GM21526 (cell line): ENCODE data around the gene IL2RA.
"Not testable (repeated sequence)": the region's sequence is repeated elsewhere in the genome, so short reads cannot be mapped to it uniquely, and the experiment has no call there.

Experiments used
- ATAC-seq: cut with Tn5 transposase; IDR thresholded peaks from one replicate; pipeline ENCODE4 v1.9.1; 2021; ENCODE audit warnings: moderate library complexity; ENCODE audit not compliant: unreplicated experiment, low FRiP score

The IL2RA gene

DNA sequence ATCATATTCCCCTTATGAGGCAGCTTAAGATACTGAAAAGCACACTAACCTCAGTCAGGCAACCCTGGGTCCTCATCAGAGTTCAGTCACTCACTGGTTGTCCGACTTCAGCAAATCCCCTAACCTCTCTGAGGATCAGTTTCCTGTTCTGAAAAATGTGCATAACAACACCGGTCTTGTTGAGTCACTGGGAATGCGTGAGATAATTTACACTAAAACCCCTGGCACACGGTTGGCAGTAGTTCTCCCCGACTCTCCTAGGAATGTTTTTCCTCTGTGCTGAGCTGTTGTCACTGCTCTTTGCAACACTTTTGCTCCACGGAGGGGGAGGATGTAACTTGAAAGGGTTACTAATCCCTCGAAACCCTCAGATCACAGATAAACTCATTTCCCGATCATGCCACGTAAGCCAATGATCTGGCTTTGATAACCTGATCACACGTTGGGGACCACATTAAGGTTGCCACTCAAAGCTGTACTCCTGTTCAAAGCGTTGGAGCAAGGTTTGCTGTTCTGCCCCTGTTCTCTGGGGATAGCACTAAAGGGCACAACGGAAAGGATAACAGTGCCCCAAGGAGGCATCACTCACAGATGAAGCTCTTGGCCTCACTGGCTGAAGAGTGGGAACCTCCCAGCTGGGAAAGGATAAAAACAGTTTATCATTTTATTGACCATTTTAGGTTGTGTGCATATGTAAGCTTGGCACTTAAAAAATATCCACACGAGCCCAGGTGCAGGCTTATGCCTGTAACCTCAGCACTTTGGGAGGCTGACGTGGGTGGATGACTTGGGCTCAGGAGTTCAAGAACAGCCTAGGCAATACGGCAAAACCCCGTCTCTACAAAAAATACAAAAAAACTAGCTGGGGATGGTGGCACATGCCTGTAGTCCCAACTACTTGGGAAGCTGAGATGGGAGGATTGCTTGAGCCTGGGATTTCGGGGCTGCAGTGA, 21.6 kb upstream of the IL2RA start:
- ATAC-seq: no peak

DNA sequence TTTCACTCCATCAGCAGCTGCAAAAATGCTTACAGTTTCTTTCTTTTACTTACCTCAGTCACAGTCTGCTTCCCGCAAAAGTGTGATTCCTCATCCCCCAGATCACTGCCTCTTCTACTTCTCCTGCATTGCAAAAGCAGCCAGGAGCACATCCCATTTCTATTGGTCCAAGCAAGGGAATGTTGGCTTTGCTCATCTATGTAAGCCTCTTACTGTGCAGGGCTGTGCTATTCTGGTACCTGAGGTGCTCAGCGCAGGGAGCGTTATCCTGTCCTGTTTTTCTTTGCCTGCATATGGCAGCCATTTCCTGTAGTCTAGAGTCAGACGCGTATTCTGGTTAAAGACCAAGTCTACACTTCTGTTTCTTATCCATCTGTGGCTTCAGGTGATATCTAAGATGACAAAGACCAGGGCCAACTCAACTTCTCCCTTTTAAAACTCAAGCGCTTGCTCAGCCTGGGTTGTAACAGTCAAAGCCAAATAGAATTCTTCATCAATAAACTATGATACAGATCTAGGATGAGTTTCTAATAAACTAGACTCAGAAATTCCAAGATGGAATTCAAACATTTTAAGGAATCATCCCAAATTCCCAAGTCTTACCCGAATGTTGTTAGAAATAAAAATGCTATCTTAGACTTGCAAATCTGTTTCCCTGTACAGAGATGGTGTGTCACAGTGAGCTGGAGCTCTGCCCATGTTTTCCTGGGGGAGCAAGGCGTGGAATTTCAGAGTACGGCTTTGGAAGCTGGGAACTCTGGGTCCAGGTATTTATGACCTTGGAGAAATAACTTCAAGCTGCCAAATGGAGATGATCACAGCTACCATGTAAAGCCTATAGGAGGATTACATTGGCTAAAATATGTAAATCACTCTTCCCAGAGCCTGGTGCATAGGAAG, 20.6 kb upstream of the IL2RA start:
- no peak for ATAC-seq

DNA sequence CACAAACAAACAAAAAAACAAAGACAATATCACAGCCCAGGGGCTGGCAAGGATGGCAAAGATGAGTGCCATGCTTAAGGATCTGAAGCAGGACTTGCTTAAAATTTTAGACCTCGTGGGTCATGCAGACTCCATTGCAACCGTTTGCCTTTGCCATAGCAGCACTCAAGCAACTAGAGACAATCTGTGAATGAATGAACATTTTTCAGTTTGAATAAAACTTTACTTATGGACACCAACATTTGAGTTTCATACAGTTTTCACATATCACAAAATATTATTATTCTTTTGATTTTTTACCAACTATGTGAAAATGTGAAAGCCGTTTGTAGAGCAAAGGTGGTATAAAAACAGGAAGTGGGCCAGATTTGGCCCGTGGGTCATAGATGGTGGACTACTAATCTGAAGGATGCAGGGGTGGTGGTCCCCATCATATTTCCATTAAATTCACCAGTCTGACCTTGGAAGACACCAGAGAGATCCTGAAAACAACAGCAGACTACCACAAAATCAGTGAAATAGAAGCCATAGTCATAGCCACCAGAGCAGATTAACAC, 18.3 kb upstream of the IL2RA start:
- no peak for ATAC-seq

DNA sequence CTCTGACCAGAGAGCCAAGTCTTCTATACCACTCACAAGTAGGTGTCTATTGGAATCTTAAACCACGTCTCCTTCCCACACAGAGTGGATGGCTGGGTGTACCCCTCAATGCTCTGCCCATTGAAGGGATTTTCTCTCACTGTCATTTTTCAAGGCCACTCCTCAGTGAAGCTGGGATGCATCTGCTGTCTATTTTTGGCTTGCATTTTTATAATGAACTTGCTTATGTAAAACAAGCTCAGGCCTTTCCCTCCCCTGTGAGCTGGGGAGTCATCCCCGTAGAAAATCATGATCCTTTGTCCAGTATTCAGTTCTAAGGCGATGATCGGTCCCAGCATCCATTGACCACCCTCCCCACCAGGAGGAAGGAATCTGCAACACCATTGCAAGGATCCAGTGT, 16.9 kb upstream of the IL2RA start:
- ATAC-seq: no peak

DNA sequence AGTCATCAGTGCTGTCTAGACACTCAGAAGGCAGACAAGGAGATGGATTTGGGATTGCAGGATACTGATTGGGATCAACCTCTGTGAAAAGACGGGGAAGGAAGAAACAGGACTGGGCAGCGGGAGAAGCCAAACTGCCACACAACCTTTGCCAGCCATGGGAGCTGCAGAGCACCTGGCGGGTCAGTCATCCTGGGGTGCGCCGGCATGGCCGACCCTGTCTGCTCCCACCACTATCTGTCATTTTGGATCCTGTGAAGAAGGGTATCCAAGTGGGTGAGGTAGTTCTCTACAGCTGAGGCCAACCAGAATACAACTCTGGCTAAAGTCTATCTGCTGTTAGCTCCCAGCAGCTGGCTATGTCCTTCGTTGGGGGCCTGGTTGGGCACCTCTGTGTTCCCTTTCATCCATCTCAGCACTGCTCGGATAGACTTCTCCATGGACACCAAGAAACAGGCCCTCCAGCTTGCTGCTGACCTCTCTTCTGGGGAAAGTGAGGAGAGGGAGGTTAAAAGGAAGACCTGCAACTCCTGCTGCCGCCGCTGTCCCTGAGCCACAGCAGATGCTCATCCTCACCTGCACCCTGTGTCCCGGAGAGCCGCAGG, 15.0 kb upstream of the IL2RA start:
- no peak for ATAC-seq

DNA sequence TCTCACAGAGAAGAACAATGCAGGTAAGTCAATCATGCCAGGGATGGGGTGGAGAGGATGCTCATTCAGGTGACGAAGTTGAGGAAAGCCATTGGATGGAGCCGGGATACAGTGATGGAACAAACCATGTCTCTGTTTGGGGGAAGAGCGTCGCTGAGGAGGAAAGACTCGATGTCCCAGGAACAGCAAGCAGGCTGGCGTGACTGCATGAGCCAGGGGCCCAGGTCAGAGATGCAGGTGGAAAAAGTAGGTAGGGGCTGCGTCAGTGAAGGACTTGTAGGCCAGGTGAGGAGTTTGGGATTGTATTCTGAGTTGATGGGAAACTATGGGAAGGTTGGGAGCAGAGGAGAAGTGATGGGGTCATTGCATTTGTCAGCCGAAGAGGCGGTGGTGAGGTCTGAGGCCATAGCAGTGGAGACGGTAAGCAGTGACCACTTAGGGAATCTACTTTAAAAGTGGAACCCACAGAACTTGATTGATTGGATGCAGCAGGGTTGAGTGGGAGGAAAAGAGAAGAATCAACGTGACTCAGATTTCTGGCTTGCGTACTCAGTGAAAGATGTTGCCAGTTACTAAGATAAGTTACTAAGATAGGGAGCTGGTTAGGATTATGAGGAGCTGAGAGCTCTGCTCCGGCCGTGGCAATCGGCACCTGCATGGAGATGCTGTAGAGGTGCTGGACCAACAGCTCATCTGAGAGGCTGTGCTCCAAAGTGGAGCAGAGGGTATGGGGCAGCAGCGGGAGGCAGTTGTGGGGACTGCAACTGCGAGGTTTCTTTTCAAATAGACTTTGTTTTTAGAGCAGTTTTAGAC, 12.5 kb upstream of the IL2RA start:
- no peak for ATAC-seq

DNA sequence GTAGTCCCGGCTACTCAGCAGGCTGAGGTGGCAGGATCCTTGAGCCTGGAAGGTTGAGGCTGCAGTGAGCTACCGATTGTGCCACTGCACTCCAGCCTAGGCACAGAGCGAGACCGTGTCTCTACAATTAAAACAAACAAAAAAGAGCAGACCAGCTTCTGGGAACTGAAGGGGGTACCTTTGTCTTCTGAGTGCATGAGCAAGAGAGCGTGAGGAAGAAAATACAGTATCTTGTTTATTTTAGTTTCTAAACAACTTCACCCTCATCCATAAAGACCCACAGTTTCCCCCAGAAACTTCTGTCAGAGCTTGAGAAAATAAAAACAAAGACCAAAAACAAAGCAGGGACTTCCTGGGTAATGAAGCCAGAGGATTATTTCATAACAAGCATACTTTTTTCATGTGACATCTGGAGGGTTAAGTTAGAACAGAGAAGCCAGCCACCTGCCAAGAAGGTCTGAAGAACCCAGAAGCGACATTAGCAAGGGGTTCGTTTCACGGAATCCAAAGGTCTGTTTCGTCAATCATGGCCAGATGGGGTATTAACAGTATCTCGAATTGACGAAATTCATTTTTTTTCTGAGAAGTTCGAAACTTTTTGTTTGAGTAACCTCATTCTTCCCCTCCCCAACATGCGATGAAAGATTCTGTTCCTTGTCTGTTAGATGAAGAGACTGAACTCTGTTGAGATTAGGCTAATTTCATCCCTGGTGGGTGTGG, 10.2 kb upstream of the IL2RA start:
- ATAC-seq: peak; percentile 44

DNA sequence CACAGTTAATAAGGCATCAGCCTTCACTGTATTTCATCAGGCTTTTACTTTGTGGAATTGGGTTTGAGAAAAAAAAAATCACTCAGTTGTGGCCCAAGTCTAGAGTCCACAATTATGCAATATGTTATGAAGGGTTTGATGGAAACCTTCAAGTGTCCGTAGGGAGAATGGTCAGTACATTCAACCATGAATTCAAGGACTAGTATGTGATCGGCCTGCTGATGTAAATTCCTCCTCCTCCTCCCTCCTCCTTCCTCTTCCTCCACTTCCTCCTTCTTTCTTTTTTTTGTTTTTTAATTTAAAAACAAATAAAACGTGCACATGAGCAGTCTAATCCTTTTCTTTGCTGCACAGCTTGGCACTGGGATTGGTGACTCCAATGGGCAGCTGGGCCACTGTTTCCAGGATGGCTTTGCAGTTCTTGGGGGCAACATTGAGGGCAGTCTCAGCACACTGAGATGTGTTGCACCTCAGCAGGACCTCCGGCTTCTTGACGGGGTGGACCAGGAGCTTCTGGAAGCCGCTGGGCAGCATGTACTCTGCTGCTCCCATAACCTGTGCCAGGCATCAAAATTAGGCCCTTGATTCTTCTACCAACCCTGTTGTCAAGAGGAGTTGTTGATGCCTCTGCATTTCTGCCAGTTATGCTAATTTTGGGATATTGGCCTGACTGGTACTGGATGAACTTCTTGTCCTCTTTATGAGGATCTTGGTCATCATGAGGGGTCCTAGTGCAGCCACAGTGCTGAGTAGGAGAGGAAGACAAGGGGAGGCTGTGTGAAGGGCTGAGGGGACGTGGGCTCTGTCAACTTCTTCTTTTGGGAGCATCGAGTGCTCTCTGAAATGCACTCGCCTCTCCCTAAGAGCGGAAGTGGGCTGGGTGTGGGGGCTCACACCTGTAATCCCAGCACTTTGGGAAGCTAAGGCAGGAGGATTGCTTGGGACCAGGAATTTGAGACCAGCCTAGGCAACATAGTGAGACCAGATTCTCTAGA, 9.3 kb upstream of the IL2RA start:
- ATAC-seq: no peak

DNA sequence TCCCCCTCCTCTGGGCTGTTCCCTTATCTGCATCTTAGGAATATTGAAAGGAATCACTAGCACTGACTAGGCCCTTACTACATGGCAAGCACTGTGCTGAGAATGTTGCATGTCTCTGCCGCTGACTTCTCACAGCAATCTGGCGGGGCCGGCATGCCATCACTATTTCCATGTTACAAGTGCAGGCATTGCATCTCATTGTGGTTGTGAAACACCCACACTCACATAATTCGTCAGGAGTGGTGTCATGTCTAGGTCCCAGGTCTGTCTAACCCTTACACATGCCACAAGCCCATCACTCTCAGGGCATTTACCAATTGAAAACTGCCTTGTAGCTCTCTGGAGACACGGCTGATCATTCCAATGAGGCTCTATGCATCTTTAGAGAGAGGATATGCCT, 8.5 kb upstream of the IL2RA start:
- ATAC-seq: no peak

DNA sequence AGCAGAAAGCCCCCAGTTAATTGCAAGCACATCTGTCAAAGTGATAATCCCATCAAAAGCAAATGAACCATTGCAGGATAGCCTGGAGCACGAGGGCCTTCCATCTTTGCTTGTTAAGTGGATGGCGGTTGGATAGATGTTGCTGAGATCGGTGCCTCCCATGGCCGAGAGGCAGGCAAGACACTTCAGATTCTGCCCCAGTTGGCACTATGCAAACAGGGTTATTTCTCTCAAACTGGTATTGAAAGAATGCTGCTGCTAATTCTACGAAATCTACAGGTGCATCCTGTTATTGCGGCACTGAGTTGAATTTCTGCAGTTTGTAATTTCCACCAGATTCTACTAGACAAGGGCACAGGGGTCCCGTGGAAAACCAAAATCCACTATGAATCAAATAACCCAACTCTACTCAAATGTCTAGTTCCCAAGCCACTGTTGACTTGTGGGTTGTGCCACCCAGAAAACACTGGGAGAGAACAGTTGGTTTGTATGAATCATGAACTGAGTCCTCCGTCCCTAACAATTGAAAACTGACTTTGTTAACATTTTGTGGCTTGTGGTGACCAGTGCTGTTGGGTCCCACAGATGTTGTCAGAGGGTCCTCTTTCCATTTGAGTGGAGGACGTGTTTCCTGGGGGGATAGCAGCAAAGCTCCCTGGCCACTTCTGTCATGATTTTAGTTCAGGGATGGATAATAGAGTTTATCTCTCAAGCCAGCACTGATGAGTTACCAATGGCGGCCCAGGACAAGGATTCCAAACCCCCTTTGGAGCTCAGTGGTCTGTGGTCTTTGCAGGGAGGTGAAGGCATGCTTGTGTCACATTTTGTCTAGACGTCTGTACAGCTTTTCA, 7.1 kb upstream of the IL2RA start:
- no peak for ATAC-seq

DNA sequence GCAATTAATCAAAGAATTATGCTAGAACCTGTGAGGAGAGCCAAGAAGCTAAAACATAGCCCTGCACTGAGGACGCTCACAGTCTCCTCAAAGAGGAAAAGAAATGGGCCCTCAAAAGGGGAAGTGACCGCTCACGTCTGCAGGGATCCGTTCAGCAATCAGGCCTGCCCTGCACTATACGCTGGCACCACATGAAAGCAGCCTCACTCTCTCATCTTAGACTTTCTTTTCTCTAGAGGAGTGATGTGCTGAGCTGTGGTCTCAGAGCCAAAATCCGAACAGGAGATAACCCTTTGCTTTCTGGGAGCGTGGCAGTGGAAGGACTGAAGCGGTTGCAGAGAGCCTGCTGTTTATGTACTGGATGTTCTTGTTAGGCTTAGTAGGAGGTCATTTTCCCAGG, 6.3 kb upstream of the IL2RA start:
- ATAC-seq: no peak

DNA sequence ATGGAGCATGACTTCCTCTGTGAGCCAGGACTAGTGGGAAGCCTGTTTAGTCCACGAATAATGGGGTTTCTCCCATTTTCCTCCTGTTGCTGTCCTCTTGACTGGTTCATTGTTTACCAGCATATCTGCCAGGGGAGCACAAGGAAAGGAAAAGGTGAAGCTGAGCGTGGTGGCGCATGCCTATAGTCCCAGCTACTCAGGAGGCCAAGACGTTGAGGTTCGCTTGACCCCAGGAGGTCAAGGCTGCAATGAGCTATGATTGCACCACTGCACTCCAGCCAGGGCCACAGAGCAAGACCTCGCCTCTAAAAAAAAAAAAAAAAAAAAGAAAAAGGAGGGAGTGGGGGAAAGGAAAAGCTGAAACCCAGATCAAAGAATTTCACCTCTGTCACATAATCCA, 5.8 kb upstream of the IL2RA start:
- no peak for ATAC-seq

DNA sequence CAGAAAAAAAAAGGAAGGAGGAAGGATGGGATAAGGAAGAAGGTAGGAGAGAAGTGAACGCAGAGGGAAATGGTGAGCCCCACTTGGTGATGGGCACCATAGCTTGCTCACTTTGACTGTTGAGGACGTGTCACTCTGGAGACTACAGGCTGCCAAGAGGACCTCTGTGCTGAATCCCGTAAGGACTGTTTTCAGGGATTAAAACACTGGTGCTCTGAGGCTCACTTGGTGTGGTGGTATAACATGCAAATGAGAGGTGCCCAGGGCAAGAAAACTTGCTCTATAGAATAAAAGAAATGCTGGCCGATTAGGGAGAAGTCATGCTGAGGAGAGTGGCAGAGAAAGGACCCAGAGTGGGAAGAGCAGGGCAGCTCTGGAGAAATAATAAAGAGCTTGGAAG, 5.3 kb upstream of the IL2RA start:
- no peak for ATAC-seq

DNA sequence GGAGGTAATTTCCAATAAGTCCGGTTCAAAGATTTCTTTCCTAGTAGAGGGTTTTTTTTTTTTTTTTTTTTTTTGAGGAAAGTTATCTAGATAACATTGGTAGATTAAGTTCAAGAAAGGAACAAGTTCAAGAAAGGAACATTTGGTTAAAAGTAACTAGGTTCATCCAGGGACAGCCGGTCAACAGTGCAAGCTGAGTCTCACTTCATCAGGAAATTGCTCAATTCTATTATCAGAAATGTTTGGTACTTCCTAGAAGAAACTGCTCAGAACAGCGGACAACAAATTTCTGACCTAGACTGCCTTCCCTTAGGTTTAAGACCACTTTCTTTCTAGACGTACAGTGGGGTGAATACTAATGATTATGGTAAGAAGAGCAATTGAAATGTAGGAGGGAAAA, 3.7 kb upstream of the IL2RA start:
- no peak for ATAC-seq

DNA sequence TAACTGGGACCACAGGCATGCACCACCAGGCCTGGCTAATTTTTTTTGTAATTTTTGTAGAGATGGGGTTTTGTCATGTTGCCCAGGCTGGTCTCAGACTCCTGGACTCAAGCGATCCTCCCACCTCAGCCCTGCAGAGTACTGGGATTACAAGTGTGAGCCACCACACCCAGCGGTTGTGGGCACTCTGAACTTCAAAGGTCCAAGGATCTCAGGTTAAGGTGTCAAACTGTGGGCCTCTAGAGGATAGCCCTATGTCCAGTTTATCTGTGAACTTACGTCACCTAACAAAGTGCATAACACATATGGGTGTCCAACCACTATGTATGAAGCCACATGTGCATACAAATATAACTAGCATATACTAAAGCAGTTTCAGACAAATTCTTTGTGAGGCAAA, 3.2 kb upstream of the IL2RA start:
- ATAC-seq: no peak

DNA sequence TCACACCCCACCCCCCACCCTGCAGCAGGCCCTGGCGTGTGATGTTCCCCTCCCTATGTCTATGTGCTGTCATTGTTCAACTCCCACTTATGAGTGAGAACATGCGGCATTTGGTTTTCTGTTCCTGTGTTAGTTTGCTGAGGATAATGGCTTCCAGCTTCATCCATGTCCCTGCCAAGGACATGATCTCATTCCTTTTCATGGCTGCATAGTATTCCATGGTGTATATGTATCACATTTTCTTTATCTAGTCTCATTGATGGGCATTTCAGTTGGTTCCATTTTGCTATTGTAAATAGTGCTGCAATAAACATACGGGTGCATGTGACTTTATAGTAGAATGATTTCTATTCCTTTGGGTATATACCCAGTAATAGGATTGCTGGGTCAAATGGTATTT, 2.6 kb upstream of the IL2RA start:
- ATAC-seq: not testable (repeated sequence)

DNA sequence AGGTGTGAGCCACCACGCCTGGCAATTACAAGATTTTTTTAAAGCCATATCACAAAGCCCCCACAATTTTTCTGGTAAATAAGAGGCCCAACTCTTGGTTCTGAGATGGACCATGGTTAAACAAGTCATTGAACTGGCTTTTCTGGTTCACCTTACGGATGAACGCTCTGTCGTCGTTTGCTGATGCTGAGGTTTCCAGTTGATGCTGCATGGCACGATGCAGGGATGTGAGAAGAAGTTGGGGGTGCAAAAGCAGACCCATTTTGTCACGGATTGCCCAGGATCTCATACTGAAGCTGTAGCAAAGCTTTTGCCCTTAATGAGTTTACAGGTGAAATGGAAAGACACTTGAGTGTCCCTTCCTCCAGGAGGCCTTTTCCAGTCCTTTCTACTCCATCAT, 2.0 kb upstream of the IL2RA start:
- ATAC-seq: no peak
